DND-41 (cell line): ENCODE results near the gene IQGAP2.

Source experiments
- ATAC-seq: fragments of 200-7000 bp; cut with Tn5 transposase; 3 replicates; pipeline ENCODE4 v1.9.1; 2021; ENCODE audit warnings: low read depth; ENCODE audit not compliant: insufficient read depth
- DNase-seq: peaks from one replicate; pipeline ENCODE4 v3.0.0-alpha.2; 2020
- H2AFZ ChIP-seq: 2 replicates; pipeline ENCODE4 v1.6.0; 2012; ENCODE audit warnings: low read depth, low read length
- H3K27ac ChIP-seq: 2 replicates; pipeline ENCODE4 v1.5.1; 2012; ENCODE audit warnings: low read length, inconsistent platforms
- H3K27me3 ChIP-seq: fragments of 200-600 bp; sonication (generic); 2 replicates; pipeline ENCODE4 v1.6.0; 2012; ENCODE audit warnings: low read length, mild to moderate bottlenecking, inconsistent platforms; ENCODE audit not compliant: insufficient read depth, poor library complexity
- H3K36me3 ChIP-seq: 2 replicates; pipeline ENCODE4 v1.5.1; 2012; ENCODE audit warnings: low read length, inconsistent platforms; ENCODE audit not compliant: insufficient read depth
- H3K4me1 ChIP-seq: 2 replicates; pipeline ENCODE4 v1.5.1; 2012; ENCODE audit warnings: mild to moderate bottlenecking, low read length; ENCODE audit not compliant: insufficient read depth
- H3K4me2 ChIP-seq: 2 replicates; pipeline ENCODE4 v1.6.0; 2012; ENCODE audit warnings: mild to moderate bottlenecking, moderate library complexity, low read length, inconsistent platforms; ENCODE audit not compliant: insufficient read depth
- H3K4me3 ChIP-seq, 2 experiments: fragments of 200-600 bp in 1 of 2; shearing (Covaris generic) in 1 of 2; 2 replicates each; pipeline ENCODE4 v1.5.1; 2012 to 2016; ENCODE audit warnings: inconsistent platforms in 2 of 2, low read length in 2 of 2, mild to moderate bottlenecking in 2 of 2, low read depth in 1 of 2, moderate library complexity in 1 of 2
- H3K79me2 ChIP-seq: 2 replicates; pipeline ENCODE4 v1.6.0; 2012; ENCODE audit warnings: low read length, inconsistent platforms; ENCODE audit not compliant: insufficient read depth
- H3K9ac ChIP-seq: 2 replicates; pipeline ENCODE4 v1.6.0; 2012; ENCODE audit warnings: low read depth, mild to moderate bottlenecking, inconsistent platforms, low read length, moderate library complexity
- H3K9me3 ChIP-seq: 2 replicates; pipeline ENCODE4 v1.5.1; 2012; ENCODE audit warnings: low read length, moderate library complexity, mild to moderate bottlenecking, inconsistent platforms; ENCODE audit not compliant: insufficient read depth, severe bottlenecking
- H4K20me1 ChIP-seq: 2 replicates; pipeline ENCODE4 v1.6.0; 2012; ENCODE audit warnings: low read length; ENCODE audit not compliant: insufficient read depth
- CTCF ChIP-seq: IDR thresholded peaks from 2 replicates; pipeline ENCODE4 v1.5.1; 2012; ENCODE audit warnings: borderline replicate concordance, low read length, moderate library complexity, mild to moderate bottlenecking; ENCODE audit not compliant: poor library complexity, severe bottlenecking; ENCODE audit errors: extremely low read depth
- EZH2 ChIP-seq: IDR thresholded peaks from 3 replicates; pipeline ENCODE4 v1.6.1; 2012; ENCODE audit warnings: borderline replicate concordance, low read depth, mild to moderate bottlenecking, moderate library complexity, low read length, inconsistent platforms; ENCODE audit not compliant: severe bottlenecking

Gene IQGAP2

GRCh38 chr5:76493190-76493837, 90.2 kb downstream of the IQGAP2 start:
- Histone ChIP-seq H4K20me1 (no peaks in the 10 kb centered on the region), H3K4me2 (no peak overlapping the region), H3K27ac (no peak overlapping the region), H3K4me3 (no peak overlapping the region), H2AFZ (no peak overlapping the region), H3K9ac (no peak overlapping the region), H3K79me2 (no peaks in the 10 kb centered on the region), H3K4me1 (no peaks in the 10 kb centered on the region), H3K36me3 (no peaks in the 10 kb centered on the region), H3K9me3 (no peaks in the 10 kb centered on the region), H3K27me3 (no peaks in the 10 kb centered on the region)
- ATAC-seq (no peak), DNase-seq (no peak)
- no peak for TF ChIP-seq CTCF
- TF ChIP-seq EZH2: no peak

DNA sequence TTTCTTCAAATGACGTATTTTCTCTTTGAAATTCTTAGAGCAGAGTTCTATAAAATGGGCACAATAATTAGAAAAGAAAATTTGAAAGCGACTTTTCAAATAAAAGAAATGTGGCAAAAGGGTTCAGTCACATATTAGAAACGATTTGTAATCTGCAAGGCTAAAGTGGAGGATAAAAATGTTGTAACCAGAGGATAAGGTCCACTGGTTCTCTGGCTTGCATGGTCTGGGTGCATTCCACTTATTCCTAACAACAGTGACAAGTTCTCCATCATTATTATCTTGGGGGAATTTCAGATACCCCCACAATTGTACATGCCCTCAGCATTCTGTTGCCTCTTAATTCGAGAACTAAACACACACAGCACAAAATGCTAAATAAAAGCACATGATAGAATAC, 91.1 kb downstream of the IQGAP2 start:
- H3K27me3 ChIP-seq: no peaks in the 10 kb centered on the region

DNA sequence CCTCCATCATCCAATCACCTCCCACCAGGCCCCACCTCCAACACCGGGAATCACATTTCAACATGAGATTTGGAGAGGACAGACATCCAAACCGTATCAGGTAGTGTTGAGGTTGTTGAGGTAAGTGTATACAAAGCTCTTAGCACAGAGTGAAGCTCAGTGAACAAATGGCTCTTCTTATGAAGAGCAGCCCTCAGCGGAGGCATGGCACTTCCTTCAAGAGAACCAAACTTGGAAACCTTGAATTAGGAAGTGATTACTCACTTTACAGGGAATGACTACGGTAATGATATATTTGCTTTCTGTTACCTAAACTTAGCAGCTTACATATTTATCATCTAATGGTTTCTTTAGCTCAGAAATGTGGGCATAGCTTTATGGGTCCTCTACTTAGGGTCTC, 92.8 kb downstream of the IQGAP2 start:
- Histone ChIP-seq H3K36me3 (no peaks in the 10 kb centered on the region), H3K27me3 (no peaks in the 10 kb centered on the region), H3K9ac (no peak overlapping the region), H3K4me1 (no peaks in the 10 kb centered on the region), H3K4me3 (no peak overlapping the region), H3K4me2 (no peak overlapping the region), H3K27ac (no peak overlapping the region), H3K9me3 (no peaks in the 10 kb centered on the region), H3K79me2 (no peaks in the 10 kb centered on the region), H2AFZ (no peak overlapping the region), H4K20me1 (no peaks in the 10 kb centered on the region)
- TF ChIP-seq CTCF (no peak), EZH2 (no peak)
- no peak for DNase-seq
- ATAC-seq: no peak

More for the DNA sequence above, 91.1 kb downstream of the IQGAP2 start:
- Histone ChIP-seq H2AFZ (no peak overlapping the region), H3K27ac (no peak overlapping the region), H3K9me3 (no peaks in the 10 kb centered on the region), H3K9ac (no peak overlapping the region), H3K36me3 (no peaks in the 10 kb centered on the region), H3K79me2 (no peaks in the 10 kb centered on the region), H3K4me1 (no peaks in the 10 kb centered on the region), H3K4me3 (no peak overlapping the region), H3K4me2 (no peak overlapping the region), H4K20me1 (no peaks in the 10 kb centered on the region)
- no peak for TF ChIP-seq CTCF
- no peak for TF ChIP-seq EZH2
- ATAC-seq (no peak), DNase-seq (no peak)

GRCh38 chr5:76497065-76497460, 94.0 kb downstream of the IQGAP2 start:
- no peak overlapping the region for H2AFZ ChIP-seq
- ATAC-seq: no peak
- H3K4me2 ChIP-seq: no peak overlapping the region
- H3K4me1 ChIP-seq: no peaks in the 10 kb centered on the region
- TF ChIP-seq EZH2 (no peak), CTCF (no peak)
- H4K20me1 ChIP-seq: no peaks in the 10 kb centered on the region
- H3K9ac ChIP-seq: no peak overlapping the region
- no peak overlapping the region for H3K4me3 ChIP-seq
- H3K27me3 ChIP-seq: no peaks in the 10 kb centered on the region
- H3K79me2 ChIP-seq: no peaks in the 10 kb centered on the region
- DNase-seq: no peak
- no peaks in the 10 kb centered on the region for H3K36me3 ChIP-seq
- H3K27ac ChIP-seq: no peak overlapping the region
- no peaks in the 10 kb centered on the region for H3K9me3 ChIP-seq
